Hematopoietic multipotent progenitor cell (in vitro differentiated cells): ENCODE results near the gene CDH22. TPM values are rescaled to one million over a fixed set of nuclear protein-coding genes. Genes with fewer than 3 reads are reported as not detected.

Experiments
- DNase-seq, 3 donors: peaks; one replicate each; pipeline ENCODE4 v3.0.0-alpha.2; 2011 to 2015; ENCODE audit warnings: low read depth in 2 of 3, low spot score in 2 of 3
- total RNA-seq: library from RNA; depleted of rRNA; stranded (reverse); fragments of >200 nt; gene quantifications from one replicate; pipeline ENCODE4 v1.2.3, GENCODE V29; 2012

CDH22 gene
- total RNA-seq, 1 donor: not detected

DNA sequence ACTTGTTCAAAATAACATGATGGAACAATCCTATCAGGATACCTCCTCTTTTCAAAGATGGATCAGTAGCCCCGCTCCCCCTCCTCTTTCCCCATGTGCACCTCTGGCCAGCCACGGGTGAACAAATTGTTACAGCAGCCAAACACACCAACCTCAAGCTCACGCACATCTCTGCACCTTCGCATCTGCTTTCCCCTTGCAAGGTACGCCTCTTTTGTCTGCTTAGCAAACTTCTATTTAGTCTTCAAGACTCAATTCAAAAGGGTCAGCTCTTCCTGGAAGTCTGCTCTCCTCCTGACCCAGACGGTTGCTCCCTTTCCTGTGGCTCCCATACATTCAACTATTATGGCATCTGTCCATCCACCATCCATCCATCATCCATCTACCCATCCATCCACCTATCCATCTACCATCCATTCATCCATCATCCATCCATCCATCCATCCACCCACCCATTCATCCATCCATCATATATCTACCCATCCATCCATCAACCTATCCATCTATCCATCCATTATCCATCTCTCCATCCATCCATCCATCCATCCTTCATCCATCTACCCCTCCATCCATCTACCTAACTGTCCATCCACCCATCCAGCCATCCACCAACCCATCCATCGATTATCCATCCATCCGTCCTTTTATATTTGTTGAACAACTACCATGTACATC lies 36.3 kb upstream of the CDH22 start:
- no peak for DNase-seq

DNA sequence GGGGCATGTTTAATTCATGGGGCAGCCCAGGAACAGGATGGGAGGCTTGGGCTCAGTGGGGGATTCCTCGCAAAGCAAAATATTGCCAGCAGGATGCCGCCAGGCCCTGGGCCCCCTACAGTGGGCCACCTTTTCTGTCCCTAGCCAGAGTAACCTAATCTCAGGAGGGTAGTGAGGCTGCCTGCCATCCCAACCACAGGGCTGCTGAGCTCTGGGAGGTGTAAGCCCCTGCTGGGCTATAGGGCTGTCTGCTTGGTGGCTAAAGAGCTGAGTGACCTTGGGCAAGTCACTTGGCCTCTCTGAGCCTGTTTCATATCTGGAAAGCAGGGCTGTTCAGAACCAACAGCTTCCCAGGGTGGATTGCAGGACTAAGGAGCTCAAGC lies 35.7 kb upstream of the CDH22 start:
- no peak for DNase-seq

DNA sequence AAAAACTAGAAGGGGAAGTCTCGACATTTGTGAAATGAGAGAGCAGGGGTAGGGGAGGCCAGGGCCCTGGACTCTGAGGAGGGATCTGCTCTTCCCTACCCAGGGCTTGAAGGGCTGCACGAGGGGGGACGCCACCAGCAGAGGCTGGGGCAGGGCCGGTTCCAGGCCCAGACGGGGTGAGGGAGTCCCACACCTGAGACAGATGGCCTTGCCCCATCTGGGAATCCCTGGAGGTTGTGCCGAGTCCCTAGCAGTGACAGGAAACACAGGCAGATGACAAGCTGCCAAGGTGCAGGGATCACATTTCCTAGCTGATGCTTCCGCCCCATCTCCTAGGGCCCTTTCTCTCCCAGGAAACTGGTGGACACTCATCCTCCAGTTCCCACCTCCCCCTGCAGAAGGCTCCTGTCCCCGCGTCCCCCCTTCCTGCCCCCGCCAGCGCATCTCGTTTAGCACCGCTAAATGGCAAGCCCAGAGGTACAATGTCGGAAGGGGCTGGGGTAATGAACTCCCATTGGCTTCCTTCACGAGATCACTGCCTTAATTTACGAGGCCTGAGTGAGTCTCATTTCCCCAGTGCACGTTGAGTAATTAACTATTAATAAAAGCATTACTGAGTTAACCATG lies 35.2 kb upstream of the CDH22 start:
- peak in 1 of 3 donors; percentile 52 for DNase-seq

DNA sequence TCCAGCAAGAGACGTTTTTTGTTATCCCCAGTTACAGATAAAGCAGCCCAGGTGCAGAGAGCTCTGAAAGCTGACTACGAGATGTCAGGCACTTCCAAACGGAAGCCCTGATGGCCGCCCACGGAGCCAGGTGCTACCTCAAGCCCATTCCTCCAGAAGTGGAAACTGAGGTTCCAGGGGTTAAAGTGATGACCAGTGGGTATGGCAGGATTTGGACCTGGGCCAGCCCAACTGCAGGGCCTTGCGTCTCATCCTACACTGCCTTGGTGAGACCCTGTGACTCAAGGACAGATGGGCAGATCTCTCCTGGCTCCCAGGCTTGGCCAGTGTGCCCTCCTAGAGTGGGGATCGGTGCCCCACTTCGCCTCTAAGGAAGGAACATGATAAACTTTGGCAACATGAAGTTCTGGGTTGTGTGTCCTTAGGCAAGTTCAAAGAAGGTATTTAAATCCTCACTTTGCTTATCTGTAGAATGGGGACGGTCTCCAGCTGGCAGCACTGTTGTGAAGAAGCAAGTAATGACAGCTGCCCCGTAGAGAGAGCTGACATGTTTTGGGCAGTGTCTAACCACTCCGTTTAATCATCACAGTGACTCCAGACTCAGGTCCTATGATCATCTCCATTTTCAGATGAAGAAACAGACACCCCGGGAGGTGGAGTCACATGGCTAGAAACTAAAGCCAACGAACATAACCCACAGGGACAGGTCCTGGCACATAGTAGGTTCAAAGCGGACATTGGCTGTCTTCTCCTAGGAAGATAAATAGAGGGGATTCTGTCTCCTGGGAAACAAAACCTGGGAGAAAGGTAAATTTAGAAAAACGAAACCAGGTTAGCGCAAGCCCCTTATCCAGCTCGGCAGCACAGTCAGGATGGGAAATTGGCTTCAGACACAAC lies 34.4 kb upstream of the CDH22 start:
- no peak for DNase-seq

- DNase-seq: no peak
Measured at GRCh38 chr20:46342010-46342378, 33.7 kb upstream of the CDH22 start.

GRCh38 chr20:46341074-46342009 lies 33.0 kb upstream of the CDH22 start:
- no peak for DNase-seq

- DNase-seq: no peak
Measured at GRCh38 chr20:46339037-46339436, 30.7 kb upstream of the CDH22 start.

DNA sequence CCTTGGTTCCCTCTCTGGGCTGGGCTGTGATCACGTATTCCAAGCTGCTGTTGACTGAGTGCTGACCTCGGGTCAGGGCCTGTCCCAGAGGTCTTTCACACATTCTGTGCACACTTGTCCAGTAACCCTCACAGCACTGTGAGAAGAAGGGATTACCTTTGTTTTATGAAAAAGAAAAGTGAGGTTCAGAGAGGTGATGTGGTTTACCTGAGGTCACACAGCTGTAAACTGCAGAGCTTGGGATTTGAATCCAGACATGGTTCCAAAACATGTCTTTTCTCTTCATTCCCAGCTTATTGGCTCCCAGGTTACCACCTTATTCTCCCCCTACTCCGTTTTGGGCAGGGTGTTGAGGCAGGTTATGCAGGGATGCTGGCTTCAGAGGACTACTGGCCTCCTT lies 28.4 kb upstream of the CDH22 start:
- DNase-seq: no peak

DNA sequence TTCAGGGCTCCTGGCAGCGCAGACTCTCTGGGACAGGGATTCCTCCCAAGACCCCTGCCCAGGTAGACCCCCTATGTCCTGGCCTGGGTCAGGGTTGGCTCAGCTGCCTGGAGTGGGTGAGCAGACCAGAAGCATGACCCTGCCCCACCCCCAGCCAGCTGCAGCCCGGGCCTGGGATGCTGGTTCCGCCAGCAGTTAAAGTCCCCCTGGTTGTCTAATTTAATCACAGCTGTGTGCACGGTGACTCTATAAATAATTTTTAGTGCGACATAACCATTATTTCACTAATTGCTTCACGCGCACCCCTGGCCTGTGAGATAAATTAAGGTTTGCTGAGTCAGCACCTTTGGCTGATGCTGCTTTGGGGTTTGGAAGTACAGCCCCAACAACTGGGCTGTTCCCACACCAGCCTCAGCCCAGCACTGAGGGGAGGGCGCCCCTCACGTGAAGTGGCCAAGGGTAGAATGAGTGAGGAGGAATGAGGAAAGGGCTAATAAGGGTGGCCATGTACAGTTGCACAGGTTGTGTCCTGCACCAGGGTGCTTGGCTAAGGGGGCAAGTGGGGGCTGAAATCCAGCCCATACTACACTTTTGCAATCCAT lies 26.1 kb upstream of the CDH22 start:
- peak in 1 of 3 donors; percentile 58 for DNase-seq

GRCh38 chr20:46333161-46333991 lies 25.1 kb upstream of the CDH22 start:
- DNase-seq: no peak

DNA sequence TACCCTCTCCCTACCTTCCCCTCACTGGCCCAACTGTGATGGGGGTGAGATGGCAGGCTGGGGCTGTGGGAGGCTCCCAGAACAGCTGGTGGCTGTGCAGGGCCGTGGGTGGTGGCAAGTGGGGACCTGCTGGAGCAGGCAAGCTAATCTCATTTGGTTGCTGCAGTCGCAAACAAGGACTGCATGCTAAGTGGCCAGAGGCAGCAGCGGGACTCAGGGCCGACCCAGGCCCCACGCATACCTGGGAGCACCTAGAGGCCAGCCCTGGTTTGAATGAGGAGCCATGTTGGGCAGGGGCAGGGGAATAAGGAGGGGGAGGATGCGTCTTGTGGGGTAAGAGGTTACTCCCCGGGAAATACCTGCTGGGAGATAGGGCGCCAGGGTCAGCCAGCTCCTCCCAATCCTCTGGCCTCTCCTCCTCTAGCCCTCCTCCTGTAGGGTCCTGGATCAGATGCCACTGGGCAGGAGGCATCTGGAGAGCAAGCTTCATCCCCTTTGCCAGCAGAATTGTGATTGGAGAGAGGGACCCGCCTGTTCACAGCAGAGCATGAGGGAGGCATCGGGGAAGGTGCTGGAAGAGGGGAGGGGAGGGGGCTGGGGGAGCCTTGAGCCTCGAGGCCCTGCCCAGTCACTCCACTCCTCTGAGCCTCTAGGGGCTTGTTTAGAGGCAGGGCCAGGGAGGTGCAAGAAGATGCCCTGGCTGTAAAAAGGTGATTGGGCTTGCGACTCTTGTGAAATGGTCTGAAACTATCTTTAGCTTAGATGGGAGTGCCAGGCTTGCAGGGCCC lies 24.3 kb upstream of the CDH22 start:
- no peak for DNase-seq

DNA sequence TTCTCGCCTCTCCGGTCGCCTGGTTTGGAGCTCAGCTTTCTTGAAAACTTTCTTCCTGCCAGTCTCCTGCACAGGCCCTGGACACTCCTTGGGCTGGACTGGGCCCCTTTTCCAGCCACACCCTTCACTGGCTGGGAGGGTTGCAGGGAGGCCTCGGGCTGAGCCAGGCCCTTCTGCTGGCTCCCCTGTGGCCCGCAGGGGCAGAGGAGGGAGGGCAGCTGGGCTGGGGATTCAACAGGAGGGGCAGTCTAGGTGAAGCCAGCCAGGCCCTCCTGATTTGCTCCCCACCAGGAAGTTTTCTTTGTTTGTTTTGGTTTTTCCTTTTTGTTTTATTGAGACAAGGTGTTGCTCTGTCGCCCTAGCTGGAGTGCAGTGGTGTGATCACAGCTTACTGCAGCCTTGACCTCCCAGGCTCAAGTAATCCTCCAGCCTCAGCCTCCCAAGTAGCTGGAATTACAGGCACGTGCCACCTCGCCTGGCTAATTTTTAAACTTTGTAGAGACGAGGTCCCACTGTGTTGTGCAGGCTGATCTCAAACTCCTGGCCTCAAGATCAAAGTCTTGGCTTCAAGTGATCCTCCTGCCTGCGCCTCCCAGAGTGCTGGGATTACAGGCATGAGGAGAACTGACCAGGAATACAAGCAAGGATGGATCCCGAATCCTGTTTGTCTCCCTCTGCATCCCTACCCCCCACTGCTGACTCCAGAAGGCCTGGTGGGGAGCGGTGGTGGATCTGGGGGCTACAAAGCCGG lies 23.5 kb upstream of the CDH22 start:
- no peak for DNase-seq

DNA sequence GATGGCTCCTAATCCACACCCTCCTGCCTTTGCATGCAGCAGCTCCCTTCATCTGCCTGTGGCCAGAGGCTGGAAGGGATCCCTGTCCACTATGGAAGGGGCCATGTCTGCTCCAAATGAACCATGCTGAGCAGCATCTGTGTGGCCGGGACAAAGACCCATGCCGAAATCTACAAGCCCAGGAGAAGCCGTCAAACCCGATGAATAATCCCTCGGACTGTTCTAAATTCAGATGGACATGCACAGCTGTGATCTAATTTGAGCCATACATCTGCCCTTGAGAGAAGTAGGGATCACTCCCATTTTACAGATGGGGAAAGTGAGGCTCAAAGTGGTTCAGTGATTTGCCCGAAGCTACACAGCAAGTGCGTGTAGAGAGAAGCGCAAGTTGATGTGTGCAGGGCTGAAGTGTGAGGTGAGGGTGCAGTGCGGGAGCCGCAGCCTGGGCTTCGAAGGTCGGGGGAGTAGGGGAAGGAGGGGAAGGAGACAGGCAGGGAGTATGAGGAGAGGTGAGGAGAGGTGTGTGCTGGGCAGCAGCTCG lies 22.6 kb upstream of the CDH22 start:
- DNase-seq: no peak

- no peak for DNase-seq
Measured at GRCh38 chr20:46330072-46330763, 21.9 kb upstream of the CDH22 start.

- DNase-seq: no peak
Measured at GRCh38 chr20:46328200-46328882, 20.0 kb upstream of the CDH22 start.

DNA sequence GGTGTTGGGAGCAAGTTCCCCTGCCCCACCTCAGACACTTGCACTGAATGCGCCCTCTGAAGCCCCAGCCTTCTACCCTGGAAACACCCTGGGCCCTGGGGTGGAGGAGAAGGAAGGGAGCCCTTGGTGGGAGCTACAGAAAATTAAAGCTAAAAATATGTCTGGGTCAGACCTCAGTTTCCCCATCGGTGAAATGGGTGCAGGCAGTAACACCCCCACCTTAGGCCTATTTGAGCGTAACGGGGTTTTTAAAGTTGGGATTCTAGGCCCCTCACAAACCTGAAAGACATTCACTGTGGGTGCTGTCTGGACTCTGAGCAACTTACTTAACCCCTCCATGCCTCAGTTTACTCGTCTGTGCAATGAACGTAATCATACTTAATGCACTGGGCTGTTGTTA lies 19.3 kb upstream of the CDH22 start:
- no peak for DNase-seq
